HG03139 (cell line): Measurements from ENCODE around the gene GATAD2A.

Source experiments
- ATAC-seq: cut with Tn5 transposase; IDR thresholded peaks from one replicate; pipeline ENCODE4 v1.9.1; 2021; ENCODE audit not compliant: unreplicated experiment

Gene GATAD2A

GRCh38 chr19:19529783-19530422, 124.4 kb downstream of the GATAD2A start:
- no peak for ATAC-seq

- ATAC-seq, result no peak
Observed at GRCh38 chr19:19530423-19530804, 124.9 kb downstream of the GATAD2A start.

DNA sequence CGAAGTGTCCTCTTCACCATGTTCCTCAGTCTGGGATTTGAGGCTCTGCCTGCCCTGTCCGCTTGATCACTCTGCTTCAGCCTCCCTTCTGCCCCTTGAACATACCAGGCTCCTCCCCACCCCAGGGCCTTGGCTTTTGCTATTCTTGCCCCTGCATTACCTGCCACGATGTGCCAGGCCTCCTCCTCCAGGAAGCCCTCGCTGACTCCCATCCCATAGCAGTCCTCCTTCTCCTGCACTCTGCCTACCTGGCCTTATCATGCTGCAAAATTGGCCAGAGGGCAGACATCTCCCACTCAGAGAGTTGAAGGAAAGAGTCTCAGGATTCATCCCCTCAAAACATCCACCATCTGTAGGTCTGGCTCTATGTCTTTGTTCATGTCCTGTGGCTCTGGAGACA, 125.4 kb downstream of the GATAD2A start:
- no peak for ATAC-seq

- no peak for ATAC-seq
Observed at GRCh38 chr19:19531951-19532805, 126.7 kb downstream of the GATAD2A start.

DNA sequence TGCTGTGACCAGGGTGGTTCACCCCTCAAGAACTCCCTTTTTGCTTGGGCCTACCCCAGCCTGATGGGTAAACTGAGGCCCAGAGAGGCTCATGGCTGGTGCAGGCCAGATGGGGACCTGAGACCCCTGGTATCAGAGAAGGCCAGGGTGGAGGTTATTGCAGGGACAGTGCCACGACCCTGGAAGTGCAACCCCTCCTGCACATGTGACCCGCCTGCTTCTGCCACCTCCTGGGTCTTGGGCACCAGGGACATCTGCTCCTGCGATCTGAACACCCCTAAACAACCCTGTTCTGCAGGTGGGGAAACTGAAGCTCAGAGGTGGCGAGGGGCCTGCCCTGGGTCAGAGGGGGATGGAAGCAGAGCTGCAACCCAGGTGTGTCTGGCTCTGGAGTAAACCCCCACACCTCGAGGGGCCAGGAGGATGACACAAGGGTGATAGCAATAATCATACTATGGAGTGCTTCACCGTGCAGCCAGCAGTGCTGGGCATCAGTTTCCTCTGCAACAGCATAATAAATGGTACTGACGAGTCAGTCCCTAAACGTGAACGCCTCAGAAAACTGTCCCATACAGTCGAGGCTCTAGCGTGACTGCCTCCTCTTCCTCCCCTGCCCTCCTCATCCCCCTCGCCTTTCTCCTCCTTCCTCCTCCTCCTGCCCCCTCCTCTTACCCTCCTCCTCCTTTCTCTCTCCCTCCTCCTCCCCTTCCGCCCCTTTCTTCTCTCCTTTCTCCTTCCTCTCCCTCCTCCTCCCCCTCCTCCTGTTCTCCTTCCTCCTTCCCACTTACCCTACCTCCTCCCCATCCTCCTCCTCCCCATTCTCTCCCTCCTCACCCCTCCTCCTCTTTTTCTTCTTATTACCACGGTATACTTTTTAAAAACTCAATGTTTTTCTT, 127.6 kb downstream of the GATAD2A start:
- no peak for ATAC-seq

DNA sequence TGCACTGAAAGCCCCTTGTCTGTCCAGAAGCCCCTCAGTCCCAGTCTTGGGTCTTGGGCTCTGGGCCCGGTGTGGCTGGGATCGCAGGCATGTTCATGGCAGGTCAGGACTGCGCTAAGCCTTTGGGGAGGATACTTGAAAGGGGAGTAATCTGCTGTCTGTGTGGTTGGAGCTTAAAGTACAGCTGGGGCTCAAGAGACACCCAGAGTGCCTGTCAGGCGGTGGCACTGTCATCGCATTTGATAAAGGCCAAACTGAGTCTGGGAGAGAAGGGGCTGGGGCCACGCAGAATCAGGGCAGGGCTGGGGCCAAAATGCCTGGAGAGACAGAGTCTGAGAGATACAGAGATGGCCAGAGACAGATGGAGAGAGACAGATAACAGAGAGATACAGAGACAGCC, 128.4 kb downstream of the GATAD2A start:
- no peak for ATAC-seq

DNA sequence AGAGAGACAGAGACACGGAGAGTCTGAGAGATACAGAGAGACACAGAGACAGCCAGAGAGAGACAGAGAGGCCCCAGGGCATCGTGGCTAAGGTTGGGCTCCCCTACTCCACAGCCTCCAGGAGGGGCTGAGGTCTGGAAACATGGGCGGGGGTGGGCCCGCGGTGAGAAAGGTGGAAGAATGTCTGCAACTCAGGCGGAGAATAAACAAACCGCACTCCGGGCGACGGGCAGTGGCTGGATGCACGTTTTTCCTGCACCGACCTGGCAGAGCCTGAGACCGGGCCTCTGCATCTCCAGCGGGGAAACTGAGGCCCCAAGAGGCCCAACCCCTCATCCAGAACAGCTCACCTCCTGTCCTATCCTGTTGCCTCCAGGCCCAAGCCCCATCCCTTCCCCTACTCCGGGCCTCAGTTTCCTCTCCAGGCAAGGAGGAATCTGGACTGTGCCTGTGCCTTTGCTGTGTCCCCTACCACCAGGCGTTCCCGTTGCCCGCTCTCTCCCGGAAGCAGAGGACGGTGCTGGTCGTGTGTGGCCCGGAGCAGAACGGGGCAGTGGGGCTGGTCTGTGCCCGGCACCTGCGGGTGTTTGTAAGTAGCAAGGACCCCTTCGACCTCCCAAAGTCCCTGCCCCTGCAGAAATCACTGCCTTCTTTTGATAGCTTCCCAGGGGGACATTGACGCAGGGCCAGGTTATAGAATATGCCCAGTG, 129.2 kb downstream of the GATAD2A start:
- ATAC-seq, result no peak

DNA sequence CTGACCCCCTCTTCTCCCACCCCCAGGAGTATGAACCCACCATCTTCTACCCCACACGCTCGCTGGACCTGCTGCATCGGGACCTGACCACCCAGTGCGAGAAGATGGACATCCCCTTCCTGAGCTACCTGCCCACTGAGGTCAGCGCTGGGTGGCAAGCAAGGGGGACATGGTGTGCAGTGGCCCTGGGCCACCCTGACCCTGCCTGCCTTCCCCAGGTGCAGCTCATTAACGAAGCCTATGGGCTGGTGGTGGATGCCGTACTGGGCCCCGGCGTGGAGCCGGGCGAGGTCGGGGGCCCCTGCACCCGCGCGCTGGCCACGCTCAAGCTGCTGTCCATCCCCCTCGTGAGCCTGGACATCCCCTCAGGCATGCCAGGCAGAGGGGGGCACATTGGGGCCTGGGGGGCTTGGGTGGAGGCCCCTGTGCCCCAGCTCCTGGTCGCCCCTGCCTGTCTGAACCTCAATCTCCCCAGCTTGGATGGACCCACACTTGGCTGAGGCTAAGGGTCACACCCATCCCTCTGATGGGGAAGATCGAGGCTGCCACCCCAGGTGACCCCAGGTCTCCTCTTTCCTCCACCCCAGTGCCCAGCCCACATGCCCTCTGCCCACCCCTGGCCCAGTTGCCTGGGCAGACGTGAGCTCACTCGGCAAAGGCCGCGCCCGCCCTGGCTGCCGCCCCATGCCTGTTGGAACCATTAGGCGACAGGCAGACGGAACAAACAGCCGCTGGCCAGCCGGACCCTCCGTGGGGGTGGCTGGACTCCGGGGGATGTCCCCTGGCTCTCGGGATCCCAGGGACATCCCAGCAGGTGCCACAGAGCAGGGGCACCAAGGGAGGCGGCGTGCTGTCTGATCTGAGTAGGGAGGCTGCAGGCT, 130.1 kb downstream of the GATAD2A start:
- ATAC-seq, result no peak

DNA sequence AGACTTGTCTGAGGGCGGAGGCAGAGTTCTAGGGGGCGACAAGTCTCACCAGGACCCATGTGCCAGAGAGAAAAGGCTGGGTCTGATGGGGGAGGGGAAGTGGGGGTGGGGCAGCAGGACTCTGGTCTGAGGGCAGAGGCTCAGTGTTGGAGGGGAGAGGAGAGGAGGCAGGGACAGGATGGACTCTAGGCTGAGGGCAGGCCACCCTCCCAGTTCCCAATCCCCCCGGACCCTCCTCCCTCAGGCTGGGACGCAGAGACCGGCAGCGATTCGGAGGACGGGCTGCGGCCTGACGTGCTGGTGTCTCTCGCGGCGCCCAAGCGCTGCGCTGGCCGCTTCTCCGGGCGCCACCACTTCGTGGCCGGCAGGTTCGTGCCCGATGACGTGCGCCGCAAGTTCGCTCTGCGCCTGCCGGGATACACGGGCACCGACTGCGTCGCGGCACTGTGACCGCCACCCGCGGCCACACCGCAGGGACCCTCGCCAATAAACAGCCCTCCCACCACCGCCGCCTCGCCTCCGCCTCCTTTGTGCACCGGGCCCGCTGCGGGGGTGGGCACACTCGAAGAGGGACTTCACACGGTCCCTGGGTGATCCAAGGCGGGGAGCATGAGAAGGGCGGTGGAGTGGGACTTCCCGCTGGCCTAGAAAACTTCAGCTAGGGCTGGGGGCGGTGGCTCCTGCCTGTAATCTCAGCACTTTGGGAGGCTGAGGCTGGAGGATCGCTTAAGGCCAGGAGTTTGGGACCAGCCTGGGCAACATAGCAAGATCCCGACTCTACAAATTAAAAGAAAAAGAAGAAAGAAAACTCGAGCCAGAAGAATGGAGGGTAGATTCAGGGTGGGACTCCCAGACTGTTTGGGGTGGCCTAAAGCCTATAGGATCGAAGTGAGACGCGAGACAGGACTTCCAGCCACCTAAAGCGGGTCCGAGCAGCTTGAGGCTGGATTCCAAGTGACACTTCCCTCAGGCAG, 131.9 kb downstream of the GATAD2A start:
- no peak for ATAC-seq

GRCh38 chr19:19538061-19538784, 132.7 kb downstream of the GATAD2A start, which contains the start of gene CILP2:
Gene CILP2, plus strand, starts transcription at chr19:19538265. Its CDS starts 85 bp downstream, at chr19:19538350.
- no peak for ATAC-seq

DNA sequence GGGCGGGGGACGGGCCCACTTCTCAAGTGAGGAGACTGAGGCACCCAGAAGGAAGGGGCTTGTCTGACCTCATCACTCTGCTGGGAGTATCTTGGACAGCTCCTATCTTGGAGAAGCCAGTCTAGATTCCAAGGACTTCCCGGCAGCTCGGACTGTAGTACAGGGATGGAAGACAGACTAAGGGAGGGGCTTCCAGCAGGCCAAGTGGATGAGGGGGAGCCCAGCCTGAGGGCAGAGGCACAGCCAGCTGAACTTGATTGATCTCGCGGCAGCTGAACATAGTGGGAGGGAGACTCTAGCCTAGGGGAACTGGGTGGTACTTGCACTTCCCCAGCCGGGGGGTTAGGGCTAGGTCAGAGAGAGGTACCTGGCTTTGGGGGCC, 133.3 kb downstream of the GATAD2A start:
- ATAC-seq, result no peak

DNA sequence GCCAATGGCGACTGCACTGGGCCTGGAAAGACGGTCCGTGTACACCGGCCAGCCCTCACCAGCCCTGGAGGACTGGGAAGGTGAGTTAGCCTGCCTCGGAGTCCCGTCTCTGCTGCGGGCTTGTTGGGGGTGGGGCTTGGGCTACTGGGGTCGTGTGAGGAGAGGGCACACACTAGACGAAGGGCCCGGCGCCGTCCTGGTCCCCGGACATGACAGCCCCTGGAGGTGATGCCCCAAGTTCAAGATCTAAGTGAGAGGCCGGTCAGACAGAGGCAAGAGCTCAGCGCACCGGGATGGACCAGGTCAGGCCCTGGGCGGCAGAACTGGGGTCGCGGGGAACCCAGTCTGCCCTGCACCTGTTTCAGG, 134.2 kb downstream of the GATAD2A start:
- ATAC-seq, result no peak

DNA sequence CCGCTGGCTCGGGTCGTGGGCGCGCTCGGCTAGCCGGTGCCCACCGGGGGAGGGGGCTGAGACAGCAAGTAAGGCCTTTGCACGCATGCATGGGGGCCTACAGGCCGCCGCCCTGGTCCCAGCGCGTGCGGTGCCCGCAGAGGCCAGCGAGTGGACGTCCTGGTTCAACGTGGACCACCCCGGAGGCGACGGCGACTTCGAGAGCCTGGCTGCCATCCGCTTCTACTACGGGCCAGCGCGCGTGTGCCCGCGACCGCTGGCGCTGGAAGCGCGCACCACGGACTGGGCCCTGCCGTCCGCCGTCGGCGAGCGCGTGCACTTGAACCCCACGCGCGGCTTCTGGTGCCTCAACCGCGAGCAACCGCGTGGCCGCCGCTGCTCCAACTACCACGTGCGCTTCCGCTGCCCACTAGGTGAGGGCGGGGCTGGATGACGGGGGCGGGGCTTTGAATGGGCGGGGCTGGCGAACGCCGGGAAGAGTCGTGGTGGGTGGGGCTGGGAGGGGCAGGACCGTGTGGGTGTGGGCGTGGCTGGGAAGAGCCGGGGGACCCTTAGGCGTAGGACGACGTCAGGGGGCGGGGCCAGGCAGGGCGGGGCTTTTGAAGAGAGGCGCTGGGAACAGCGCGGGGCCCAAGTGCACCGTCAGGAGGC, 134.7 kb downstream of the GATAD2A start:
- ATAC-seq, result no peak

- ATAC-seq, result no peak
Observed at GRCh38 chr19:19540715-19541515, 135.4 kb downstream of the GATAD2A start.

DNA sequence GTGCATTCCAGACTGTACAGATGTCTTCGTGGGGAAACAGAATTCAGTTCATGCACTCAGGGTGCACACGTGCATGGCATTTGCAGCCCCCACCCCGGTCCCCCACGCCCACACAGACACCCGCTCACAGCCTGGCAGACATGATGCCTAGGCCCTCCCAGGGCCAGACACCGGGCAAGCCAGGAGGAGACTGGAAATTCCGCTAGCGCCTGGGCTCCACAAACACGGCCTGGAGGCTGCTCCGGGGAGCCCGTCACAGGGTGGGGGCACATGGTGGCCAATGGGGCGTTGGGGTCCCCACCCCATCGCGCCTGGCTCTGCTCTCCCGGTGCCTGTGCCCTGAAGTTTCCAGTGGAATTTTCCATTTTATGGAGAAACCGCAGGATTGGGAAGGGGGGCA, 136.1 kb downstream of the GATAD2A start:
- no peak for ATAC-seq

GRCh38 chr19:19542507-19542906, 137.0 kb downstream of the GATAD2A start:
- no peak for ATAC-seq

GRCh38 chr19:19543101-19543500, 137.6 kb downstream of the GATAD2A start:
- no peak for ATAC-seq
